Prostate gland (tissue), 2 donors: ENCODE results near the gene DPAGT1. TPM values are rescaled to one million over a fixed set of nuclear protein-coding genes. Genes with fewer than 3 reads are reported as not detected.
A peak's percentile ranks its signal among the peaks of the same experiment; 100 is the strongest.

Experiments
- DNase-seq: peaks from one replicate; pipeline ENCODE4 v3.0.0-alpha.2; 2019; ENCODE audit warnings: low spot score
- H3K27ac ChIP-seq, 2 donors: fragments of 200-600 bp; sonication (generic); 2 replicates each; pipeline ENCODE4 v1.5.1; 2017 to 2019
- H3K27me3 ChIP-seq: fragments of 200-600 bp; sonication (generic); replicated peaks from 2 replicates; pipeline ENCODE4 v1.5.1; 2019; ENCODE audit not compliant: insufficient read depth
- H3K36me3 ChIP-seq, 2 donors: fragments of 200-600 bp; sonication (generic); 1 replicate in 1 of 2; 2 replicates in 1 of 2; pipeline versions ENCODE4 v1.5.1 to v1.8.1; 2017 to 2019
- H3K4me1 ChIP-seq: fragments of 200-600 bp; sonication (generic); replicated peaks from 2 replicates; pipeline ENCODE4 v1.5.1; 2019
- H3K4me3 ChIP-seq, 2 donors: fragments of 200-600 bp; sonication (generic); 2 replicates each; pipeline ENCODE4 v1.5.1; 2017 to 2019
- H3K9me3 ChIP-seq: fragments of 200-600 bp; sonication (generic); 2 replicates; pipeline ENCODE4 v1.5.1; 2017
- POLR2A ChIP-seq: fragments of 450-650 bp; IDR thresholded peaks from one replicate; pipeline ENCODE4 v1.6.1; 2016; ENCODE audit warnings: antibody characterized with exemption, mild to moderate bottlenecking
- POLR2AphosphoS5 ChIP-seq: sonication (generic); formaldehyde crosslinking; IDR thresholded peaks from one replicate; pipeline ENCODE4 v1.6.1; 2017; ENCODE audit warnings: antibody characterized with exemption
- WGBS: methylation state at CpG from one replicate; pipeline ENCODE4 v1.1.5; 2018; 5-methylcytosine and 5-hydroxymethylcytosine counted together
- intact Hi-C: fragments of 100-400 bp; cut with DNase I; formaldehyde crosslinking; loops from one replicate; pipeline ENCODE4 v1.14.2; 2022
- total RNA-seq, 2 donors: library from RNA; depleted of rRNA; stranded (reverse); fragments of >200 nt; gene quantifications; one replicate each; pipeline ENCODE4 v1.1.0, GENCODE V29; 2016
- TF ChIP-seq, protein P1 (sequence below), 4 experiments: fragments of 200-600 bp in 2 of 4; fragments of 450-650 bp in 2 of 4; sonication (generic) in 2 of 4; IDR thresholded peaks; 1 replicate in 3 of 4; 2 replicates in 1 of 4; pipeline ENCODE4 v1.5.1; 2016 to 2019; ENCODE audit warnings: antibody characterized with exemption in 4 of 4, mild to moderate bottlenecking in 2 of 4, moderate library complexity in 2 of 4

The DPAGT1 gene
- total RNA-seq, 2 donors from 2014 or later, result 39.6 to 49.6 TPM

GRCh38 chr11:119055901-119056300, 45.8 kb downstream of the DPAGT1 start:
- Histone ChIP-seq H3K27me3 (no peaks in the 10 kb centered on the region), H3K36me3 (peaks cover 8 to 13% of the 10 kb centered on the region in 2 donors), H3K9me3 (no peaks in the 10 kb centered on the region), H3K27ac (peak overlapping the region in 1 of 2 donors; percentile 78), H3K4me1 (peaks cover 5% of the 10 kb centered on the region), H3K4me3 (peak overlapping the region; percentile 57 to 77)
- TF ChIP-seq, protein P1, sequence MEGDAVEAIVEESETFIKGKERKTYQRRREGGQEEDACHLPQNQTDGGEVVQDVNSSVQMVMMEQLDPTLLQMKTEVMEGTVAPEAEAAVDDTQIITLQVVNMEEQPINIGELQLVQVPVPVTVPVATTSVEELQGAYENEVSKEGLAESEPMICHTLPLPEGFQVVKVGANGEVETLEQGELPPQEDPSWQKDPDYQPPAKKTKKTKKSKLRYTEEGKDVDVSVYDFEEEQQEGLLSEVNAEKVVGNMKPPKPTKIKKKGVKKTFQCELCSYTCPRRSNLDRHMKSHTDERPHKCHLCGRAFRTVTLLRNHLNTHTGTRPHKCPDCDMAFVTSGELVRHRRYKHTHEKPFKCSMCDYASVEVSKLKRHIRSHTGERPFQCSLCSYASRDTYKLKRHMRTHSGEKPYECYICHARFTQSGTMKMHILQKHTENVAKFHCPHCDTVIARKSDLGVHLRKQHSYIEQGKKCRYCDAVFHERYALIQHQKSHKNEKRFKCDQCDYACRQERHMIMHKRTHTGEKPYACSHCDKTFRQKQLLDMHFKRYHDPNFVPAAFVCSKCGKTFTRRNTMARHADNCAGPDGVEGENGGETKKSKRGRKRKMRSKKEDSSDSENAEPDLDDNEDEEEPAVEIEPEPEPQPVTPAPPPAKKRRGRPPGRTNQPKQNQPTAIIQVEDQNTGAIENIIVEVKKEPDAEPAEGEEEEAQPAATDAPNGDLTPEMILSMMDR (IDR thresholded peaks at IDR 0.05), result no peak
- TF ChIP-seq POLR2AphosphoS5, result no peak
- intact Hi-C loops, result no loop called here
- 27% methylated on average over 6 of the region's 6 CpGs for WGBS
- no peak for DNase-seq

GRCh38 chr11:119054418-119054817, 47.2 kb downstream of the DPAGT1 start:
- Histone ChIP-seq H3K27ac (no peak overlapping the region), H3K27me3 (no peaks in the 10 kb centered on the region), H3K36me3 (peaks cover 8 to 13% of the 10 kb centered on the region in 2 donors), H3K4me3 (no peak overlapping the region), H3K9me3 (no peaks in the 10 kb centered on the region), H3K4me1 (peaks cover 5% of the 10 kb centered on the region)
- DNase-seq, result no peak
- intact Hi-C loops, result no loop called here
- WGBS, result 82% methylated on average over 8 of the region's 10 CpGs
- TF ChIP-seq POLR2AphosphoS5, result no peak
- TF ChIP-seq POLR2A, result no peak
- TF ChIP-seq, protein P1 (IDR thresholded peaks at IDR 0.05), result no peak

GRCh38 chr11:119052163-119052814, 49.4 kb downstream of the DPAGT1 start:
- TF ChIP-seq POLR2A, result no peak
- TF ChIP-seq, protein P1 (IDR thresholded peaks at IDR 0.05), result no peak
- no peak for TF ChIP-seq POLR2AphosphoS5
- H3K4me1 ChIP-seq, result no peaks in the 10 kb centered on the region
- H3K27ac ChIP-seq, result no peak overlapping the region
- H3K9me3 ChIP-seq, result no peaks in the 10 kb centered on the region
- 87% methylated on average over 23 of the region's 23 CpGs for WGBS
- DNase-seq, result no peak
- H3K36me3 ChIP-seq, result peaks cover 16 to 26% of the 10 kb centered on the region in 2 donors
- H3K27me3 ChIP-seq, result no peaks in the 10 kb centered on the region
- intact Hi-C loops, result no loop called here
- H3K4me3 ChIP-seq, result no peak overlapping the region

GRCh38 chr11:119051440-119052162, 50.1 kb downstream of the DPAGT1 start:
- TF ChIP-seq POLR2A (no peak), POLR2AphosphoS5 (no peak)
- TF ChIP-seq, protein P1 (IDR thresholded peaks at IDR 0.05), result no peak
- H3K4me3 ChIP-seq, result no peak overlapping the region
- peaks cover 16 to 26% of the 10 kb centered on the region in 2 donors for H3K36me3 ChIP-seq
- intact Hi-C loops, result no loop called here
- no peaks in the 10 kb centered on the region for H3K4me1 ChIP-seq
- H3K27ac ChIP-seq, result no peak overlapping the region
- no peaks in the 10 kb centered on the region for H3K27me3 ChIP-seq
- DNase-seq, result no peak
- 81% methylated on average over 17 of the region's 17 CpGs for WGBS
- no peaks in the 10 kb centered on the region for H3K9me3 ChIP-seq
